HL-60 (cell line): ENCODE data around the gene SARM1.

Source experiments
- DNase-seq, 2 experiments: peaks; one replicate each; pipeline ENCODE4 v3.0.0-alpha.2; 2010 to 2020; ENCODE audit warnings: low read depth in 1 of 2, low spot score in 1 of 2
- H3K27ac ChIP-seq: fragments of 250-450 bp; sonication (Bioruptor Pico); replicated peaks from 2 replicates; pipeline ENCODE4 v1.5.1; 2020; ENCODE audit warnings: mild to moderate bottlenecking, moderate library complexity
- H3K27me3 ChIP-seq: fragments of 250-450 bp; sonication (Bioruptor Pico); 2 replicates; pipeline ENCODE4 v1.5.1; 2021; ENCODE audit warnings: mild to moderate bottlenecking, moderate library complexity; ENCODE audit not compliant: insufficient read depth, poor library complexity, severe bottlenecking
- H3K4me3 ChIP-seq: replicated peaks from 2 replicates; pipeline ENCODE4 v1.5.1; 2011; ENCODE audit warnings: mild to moderate bottlenecking, control low read depth, low read length; ENCODE audit not compliant: insufficient read depth
- CTCF ChIP-seq: IDR thresholded peaks from one replicate; pipeline ENCODE4 v1.5.1; 2011; ENCODE audit warnings: low read length, control low read depth, inconsistent platforms; ENCODE audit not compliant: insufficient read depth
- GABPA ChIP-seq: IDR thresholded peaks from 2 replicates; pipeline ENCODE4 v1.6.1; 2012; ENCODE audit warnings: low read depth
- POLR2AphosphoS5 ChIP-seq: IDR thresholded peaks from 2 replicates; pipeline ENCODE4 v1.6.1; 2012; ENCODE audit warnings: low read depth
- REST ChIP-seq: IDR thresholded peaks from 2 replicates; pipeline ENCODE4 v1.6.1; 2012; ENCODE audit warnings: low read depth; ENCODE audit not compliant: insufficient replicate concordance
- SPI1 ChIP-seq: IDR thresholded peaks from 2 replicates; pipeline ENCODE4 v1.6.1; 2012; ENCODE audit warnings: low read depth, mild to moderate bottlenecking, borderline replicate concordance

SARM1 gene

GRCh38 chr17:28372203-28372944 lies 880 bp downstream of the SARM1 start:
- Histone ChIP-seq H3K27ac (no peak overlapping the region), H3K27me3 (peaks cover 12% of the 10 kb centered on the region)
- no peak for DNase-seq

GRCh38 chr17:28372945-28373274 lies 1.4 kb downstream of the SARM1 start:
- DNase-seq: no peak
- Histone ChIP-seq H3K27ac (no peak overlapping the region), H3K27me3 (peaks cover 12% of the 10 kb centered on the region), H3K4me3 (no peak overlapping the region)
- TF ChIP-seq GABPA (no peak), SPI1 (no peak), CTCF (no peak), POLR2AphosphoS5 (no peak), REST (no peak)

More at GRCh38 chr17:28372203-28372944, 880 bp downstream of the SARM1 start:
- H3K4me3 ChIP-seq: no peak overlapping the region
- peak; percentile 7 for TF ChIP-seq REST
- no peak for TF ChIP-seq CTCF

- H3K27ac ChIP-seq: no peak overlapping the region
Measured at GRCh38 chr17:28379814-28380801, 8.6 kb downstream of the SARM1 start.

More at GRCh38 chr17:28379814-28380801, 8.6 kb downstream of the SARM1 start:
- TF ChIP-seq SPI1 (no peak), POLR2AphosphoS5 (no peak), GABPA (no peak), CTCF (no peak), REST (no peak)
- Histone ChIP-seq H3K4me3 (no peak overlapping the region), H3K27me3 (peaks cover 18% of the 10 kb centered on the region)
- peak in 1 of 2 experiments; percentile 25 for DNase-seq
